Suprapubic skin (tissue), 4 donors: ENCODE measurements around the gene ARHGAP6.

Experiments
- POLR2A ChIP-seq, 2 donors: fragments of 450-650 bp; IDR thresholded peaks; one replicate each; pipeline ENCODE4 v1.6.1; 2017; ENCODE audit warnings: antibody characterized with exemption in 2 of 2, mild to moderate bottlenecking in 2 of 2, moderate library complexity in 2 of 2
- POLR2AphosphoS5 ChIP-seq, 3 donors: sonication (generic); formaldehyde crosslinking; IDR thresholded peaks; one replicate each; pipeline ENCODE4 v1.6.1; 2017; ENCODE audit warnings: antibody characterized with exemption in 3 of 3

- TF ChIP-seq POLR2AphosphoS5 (IDR thresholded peaks at IDR 0.05) (no peak), POLR2A (IDR thresholded peaks at IDR 0.05) (no peak)
Observed at GRCh38 chrX:11504234-11504633, 161.5 kb downstream of the ARHGAP6 start.
